GM13976 (cell line): ENCODE measurements around the gene GABRB2.

Experiments
- DNase-seq: peaks from one replicate; pipeline ENCODE4 v3.0.0; 2012; ENCODE audit warnings: low spot score
- in situ Hi-C: fragments of 300-500 bp; cut with MboI; formaldehyde crosslinking; loops from one replicate; pipeline ENCODE4 v1.12.0; 2022; ENCODE audit warnings: low sequenced_read_pairs, mixed read lengths, inconsistent platforms; ENCODE audit not compliant: unreplicated experiment
- TF ChIP-seq, protein P1 (sequence below): IDR thresholded peaks from 2 replicates; pipeline ENCODE4 v1.5.1; 2012; ENCODE audit warnings: borderline replicate concordance, mild to moderate bottlenecking; ENCODE audit not compliant: insufficient read depth; ENCODE audit errors: extremely low read depth, missing control alignments, control extremely low read depth

GABRB2 gene

DNA sequence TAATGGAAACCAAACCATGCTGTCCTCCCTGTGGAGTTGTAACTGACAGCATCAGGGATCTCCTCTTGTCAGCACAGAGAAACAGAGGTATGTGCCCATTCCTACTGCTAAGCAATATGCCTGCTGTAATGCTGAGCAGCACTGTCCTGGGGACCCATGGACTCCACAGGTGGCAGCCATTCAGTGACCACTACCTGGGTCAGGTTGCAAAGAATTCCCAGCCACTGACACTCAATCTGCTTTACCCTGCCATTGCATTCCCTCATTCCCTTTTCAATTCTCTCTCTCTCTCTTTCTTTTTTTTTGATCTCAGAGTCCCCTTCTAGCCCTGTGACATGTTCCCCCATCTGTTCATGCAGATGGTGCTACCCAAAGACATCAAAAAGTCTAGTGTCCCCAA, 104.1 kb downstream of the GABRB2 start:
- TF ChIP-seq, protein P1, sequence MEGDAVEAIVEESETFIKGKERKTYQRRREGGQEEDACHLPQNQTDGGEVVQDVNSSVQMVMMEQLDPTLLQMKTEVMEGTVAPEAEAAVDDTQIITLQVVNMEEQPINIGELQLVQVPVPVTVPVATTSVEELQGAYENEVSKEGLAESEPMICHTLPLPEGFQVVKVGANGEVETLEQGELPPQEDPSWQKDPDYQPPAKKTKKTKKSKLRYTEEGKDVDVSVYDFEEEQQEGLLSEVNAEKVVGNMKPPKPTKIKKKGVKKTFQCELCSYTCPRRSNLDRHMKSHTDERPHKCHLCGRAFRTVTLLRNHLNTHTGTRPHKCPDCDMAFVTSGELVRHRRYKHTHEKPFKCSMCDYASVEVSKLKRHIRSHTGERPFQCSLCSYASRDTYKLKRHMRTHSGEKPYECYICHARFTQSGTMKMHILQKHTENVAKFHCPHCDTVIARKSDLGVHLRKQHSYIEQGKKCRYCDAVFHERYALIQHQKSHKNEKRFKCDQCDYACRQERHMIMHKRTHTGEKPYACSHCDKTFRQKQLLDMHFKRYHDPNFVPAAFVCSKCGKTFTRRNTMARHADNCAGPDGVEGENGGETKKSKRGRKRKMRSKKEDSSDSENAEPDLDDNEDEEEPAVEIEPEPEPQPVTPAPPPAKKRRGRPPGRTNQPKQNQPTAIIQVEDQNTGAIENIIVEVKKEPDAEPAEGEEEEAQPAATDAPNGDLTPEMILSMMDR, result no peak
- in situ Hi-C loops, result no loop called here
- no peak for DNase-seq

DNA sequence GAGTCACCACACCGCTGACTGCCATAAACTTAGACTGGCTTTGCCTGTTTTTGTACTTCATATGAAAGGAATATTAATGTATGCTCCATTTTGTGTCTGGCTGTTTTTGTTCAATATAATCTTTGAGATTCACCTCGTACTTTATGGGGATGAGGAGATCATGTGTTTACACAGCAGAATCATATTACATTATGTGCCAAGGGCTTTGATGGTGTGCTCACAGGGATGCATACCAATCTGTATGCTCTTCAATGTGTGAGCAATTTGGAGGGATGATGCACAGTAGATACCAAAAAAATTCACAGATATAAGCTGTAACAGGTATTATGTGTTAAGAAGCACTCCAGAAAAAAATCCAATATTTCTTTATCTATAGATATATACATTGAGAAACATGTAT, 113.7 kb downstream of the GABRB2 start:
- no peak for DNase-seq
- TF ChIP-seq, protein P1, result no peak
- in situ Hi-C loops, result no loop called here

DNA sequence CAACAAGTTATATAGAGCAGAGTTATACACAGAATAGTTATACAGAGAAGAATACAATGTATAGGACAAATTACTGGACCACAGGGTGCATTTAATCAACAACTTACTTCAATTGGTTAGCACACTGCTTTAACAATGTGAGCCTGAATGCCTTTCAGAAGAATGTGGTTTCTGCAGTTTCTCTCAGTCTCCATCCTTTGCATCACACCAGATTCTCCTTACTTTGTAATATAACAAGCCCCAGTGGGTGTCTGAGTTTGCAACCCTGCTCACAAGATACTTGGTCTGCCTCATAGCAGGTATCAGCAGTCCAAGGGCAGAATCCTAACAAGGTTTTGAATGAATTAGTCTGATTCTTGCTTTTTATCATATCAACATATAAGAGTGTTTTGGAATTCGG, 114.6 kb downstream of the GABRB2 start:
- in situ Hi-C loops, result no loop called here
- TF ChIP-seq, protein P1, result no peak
- DNase-seq, result no peak

DNA sequence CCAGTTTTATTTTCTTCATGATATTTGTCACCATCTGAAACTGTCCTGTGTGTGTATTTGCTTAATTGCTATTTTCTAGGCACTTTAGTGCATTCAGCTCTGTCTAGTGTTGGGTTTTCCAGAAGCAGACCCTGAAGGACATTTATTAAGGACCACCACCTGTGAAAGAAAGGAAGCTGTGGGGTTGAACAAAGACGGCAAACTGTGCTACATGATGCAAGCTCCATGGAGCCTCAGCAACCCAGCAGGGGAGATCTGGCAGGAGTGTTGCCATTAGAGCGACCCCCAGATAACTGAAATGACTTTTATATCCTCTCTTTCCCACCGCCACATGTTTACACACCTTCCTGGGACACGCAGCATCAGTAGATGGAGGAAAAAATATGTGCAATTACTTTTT, 125.5 kb downstream of the GABRB2 start:
- TF ChIP-seq, protein P1, result no peak
- no peak for DNase-seq
- in situ Hi-C loops, result no loop called here

DNA sequence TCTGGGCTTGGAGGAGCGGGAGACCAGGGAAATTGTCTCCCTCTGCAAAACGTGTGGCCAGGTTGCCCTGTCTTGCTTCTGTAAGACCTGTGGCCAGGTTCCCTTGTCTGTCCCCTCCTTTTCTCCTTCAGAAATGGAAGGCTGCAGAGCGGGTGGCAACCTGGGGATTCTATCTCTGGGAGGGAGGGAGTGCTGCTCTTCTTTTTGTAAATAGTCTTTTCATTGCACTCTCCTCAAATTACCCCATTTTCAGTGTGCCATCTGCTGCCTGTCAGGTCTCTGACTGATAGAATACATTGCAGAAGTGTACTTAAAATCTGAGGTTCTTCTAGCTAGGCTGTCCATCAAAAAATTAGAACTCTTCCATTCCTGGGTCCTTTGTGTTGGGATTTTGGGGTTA, 126.0 kb downstream of the GABRB2 start:
- in situ Hi-C loops, result no loop called here
- TF ChIP-seq, protein P1, result no peak
- no peak for DNase-seq

DNA sequence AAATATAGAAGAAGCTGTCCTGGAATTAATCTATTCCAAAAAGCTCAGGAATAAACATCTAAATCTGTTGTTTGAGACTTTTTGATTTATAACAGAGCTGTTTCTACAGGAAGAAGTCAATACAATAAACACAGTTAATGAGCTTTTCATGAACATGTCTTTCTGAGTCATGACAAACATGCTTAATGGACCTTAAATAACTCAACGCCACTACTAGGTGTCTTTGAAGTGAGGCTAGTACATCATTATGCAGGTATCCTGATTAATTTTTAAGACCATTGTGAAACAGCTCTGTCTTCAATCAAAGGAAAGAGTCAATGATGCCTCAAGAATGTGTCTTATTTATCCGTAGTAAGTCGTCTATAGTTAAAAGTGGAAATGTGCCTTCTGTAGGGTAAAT, 131.6 kb downstream of the GABRB2 start:
- TF ChIP-seq, protein P1, result no peak

DNA sequence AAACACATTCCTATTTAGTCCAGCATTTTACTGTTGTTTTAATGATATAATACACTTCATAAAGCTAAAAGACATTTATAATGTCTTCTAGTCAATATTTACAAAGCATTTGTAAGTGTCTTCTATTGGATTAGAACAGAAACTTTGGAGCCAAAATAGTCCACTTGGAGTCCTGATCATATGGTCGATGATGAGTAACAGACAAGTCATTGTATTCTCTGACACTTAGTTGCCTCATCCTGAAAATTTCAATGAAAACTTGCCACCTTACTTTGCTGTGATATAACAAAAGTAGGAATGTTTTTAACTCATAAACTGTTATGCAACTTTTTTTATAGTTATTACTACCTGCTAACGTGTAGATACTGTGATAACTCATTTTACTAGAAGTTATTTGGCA, 132.5 kb downstream of the GABRB2 start:
- in situ Hi-C loops, result no loop called here
- TF ChIP-seq, protein P1, result no peak
- no peak for DNase-seq

More for the DNA sequence above, 131.6 kb downstream of the GABRB2 start:
- DNase-seq, result no peak
- in situ Hi-C loops, result no loop called here
